Upper lobe of right lung (tissue), 1 donor: ENCODE measurements around the gene PLA2G2A. TPM values are rescaled to one million over a fixed set of nuclear protein-coding genes. Genes with fewer than 3 reads are reported as not detected.

Experiments used
- ATAC-seq: fragments of 200-7000 bp; cut with Tn5 transposase; one replicate; pipeline ENCODE4 v1.9.1; 2020; ENCODE audit warnings: mild to moderate bottlenecking, moderate library complexity
- DNase-seq: peaks from one replicate; pipeline ENCODE4 v3.0.0-alpha.2; 2020
- H3K27ac ChIP-seq: fragments of 200-600 bp; one replicate; pipeline ENCODE4 v1.8.0; 2022
- H3K27me3 ChIP-seq: fragments of 200-600 bp; one replicate; pipeline ENCODE4 v1.8.0; 2022; ENCODE audit warnings: mild to moderate bottlenecking
- H3K36me3 ChIP-seq: fragments of 200-600 bp; one replicate; pipeline ENCODE4 v1.8.0; 2022
- H3K4me1 ChIP-seq: fragments of 200-600 bp; one replicate; pipeline ENCODE4 v1.8.0; 2022
- H3K4me3 ChIP-seq: fragments of 200-600 bp; one replicate; pipeline ENCODE4 v1.8.0; 2022; ENCODE audit warnings: mild to moderate bottlenecking
- H3K9me3 ChIP-seq: fragments of 200-600 bp; one replicate; pipeline ENCODE4 v1.8.0; 2022
- CTCF ChIP-seq: fragments of 200-600 bp; IDR thresholded peaks from one replicate; pipeline ENCODE4 v1.8.0; 2022; ENCODE audit warnings: antibody characterized with exemption
- intact Hi-C: fragments of 100-400 bp; cut with DNase I; formaldehyde crosslinking; loops from one replicate; pipeline ENCODE4 v1.11.0; 2022
- total RNA-seq: library from RNA; stranded (reverse); fragmentation: NEBNext Ultra II Directional; extraction: Animal tissue kit (Norgen Biotek cat#: 25700); gene quantifications from one replicate; pipeline ENCODE4 v1.2.1, GENCODE V29; 2021
- donor health status: DM: no; HTN: yes; CAD: no; lungs with severe emphysema.

Gene PLA2G2A
- total RNA-seq, 1 donor from 2014 or later, result 19.7 TPM

GRCh38 chr1:19955534-19956170 is 23.8 kb downstream of the PLA2G2A start:
- ATAC-seq, result no peak
- no peak overlapping the region for H3K27ac ChIP-seq
- DNase-seq, result no peak
- H3K27me3 ChIP-seq, result no peaks in the 10 kb centered on the region
- H3K4me3 ChIP-seq, result no peak overlapping the region
- H3K36me3 ChIP-seq, result no peaks in the 10 kb centered on the region
- intact Hi-C loops, result no loop called here
- no peaks in the 10 kb centered on the region for H3K4me1 ChIP-seq
- H3K9me3 ChIP-seq, result no peaks in the 10 kb centered on the region
- TF ChIP-seq CTCF, result no peak

GRCh38 chr1:19954059-19954458 is 25.4 kb downstream of the PLA2G2A start:
- H3K27ac ChIP-seq, result no peak overlapping the region
- H3K36me3 ChIP-seq, result no peaks in the 10 kb centered on the region
- H3K9me3 ChIP-seq, result no peaks in the 10 kb centered on the region
- intact Hi-C loops, result no loop called here
- no peaks in the 10 kb centered on the region for H3K4me1 ChIP-seq
- ATAC-seq (no peak), DNase-seq (no peak)
- no peaks in the 10 kb centered on the region for H3K27me3 ChIP-seq
- H3K4me3 ChIP-seq, result no peak overlapping the region
- no peak for TF ChIP-seq CTCF

GRCh38 chr1:19949016-19949415 is 30.4 kb downstream of the PLA2G2A start:
- H3K9me3 ChIP-seq, result no peaks in the 10 kb centered on the region
- DNase-seq (no peak), ATAC-seq (no peak)
- H3K27ac ChIP-seq, result no peak overlapping the region
- H3K4me3 ChIP-seq, result no peak overlapping the region
- no peaks in the 10 kb centered on the region for H3K36me3 ChIP-seq
- TF ChIP-seq CTCF, result no peak
- intact Hi-C loops, result no loop called here
- peaks cover 7% of the 10 kb centered on the region for H3K27me3 ChIP-seq
- no peaks in the 10 kb centered on the region for H3K4me1 ChIP-seq

GRCh38 chr1:19946971-19947370 is 32.4 kb downstream of the PLA2G2A start:
- Histone ChIP-seq H3K9me3 (no peaks in the 10 kb centered on the region), H3K36me3 (no peaks in the 10 kb centered on the region), H3K4me1 (no peaks in the 10 kb centered on the region), H3K27ac (no peak overlapping the region), H3K27me3 (peaks cover 7% of the 10 kb centered on the region), H3K4me3 (no peak overlapping the region)
- TF ChIP-seq CTCF, result no peak
- ATAC-seq (no peak), DNase-seq (no peak)
- intact Hi-C loops, result no loop called here

- intact Hi-C loops, result no loop called here
- DNase-seq (no peak), ATAC-seq (no peak)
- no peak for TF ChIP-seq CTCF
- Histone ChIP-seq H3K4me1 (no peaks in the 10 kb centered on the region), H3K4me3 (no peak overlapping the region), H3K27me3 (peaks cover 7% of the 10 kb centered on the region), H3K27ac (no peak overlapping the region), H3K9me3 (no peaks in the 10 kb centered on the region), H3K36me3 (no peaks in the 10 kb centered on the region)
These were observed 33.1 kb downstream of the PLA2G2A start for GRCh38 chr1:19946331-19946751.

- Histone ChIP-seq H3K4me1 (no peaks in the 10 kb centered on the region), H3K9me3 (no peaks in the 10 kb centered on the region), H3K36me3 (no peaks in the 10 kb centered on the region), H3K4me3 (no peak overlapping the region), H3K27me3 (peaks cover 7% of the 10 kb centered on the region), H3K27ac (no peak overlapping the region)
- ATAC-seq, result no peak
- DNase-seq, result no peak
- intact Hi-C loops, result no loop called here
- no peak for TF ChIP-seq CTCF
These were observed 33.5 kb downstream of the PLA2G2A start for GRCh38 chr1:19945914-19946313.
